Stimulated activated CD8-positive, alpha-beta memory T cell treated with anti-CD3 and anti-CD28 coated beads, Interleukin-2, amount 100 ng/mL, for 48 hours (primary cell): ENCODE results near the gene LPIN1.
"Not testable (repeated sequence)": the region's sequence is repeated elsewhere in the genome, so short reads cannot be mapped to it uniquely, and the experiment has no call there.

Experiments used
- DNase-seq, 2 donors: peaks; one replicate each; pipeline ENCODE4 v3.0.0-alpha.2; 2020; ENCODE audit warnings: low read depth in 2 of 2

Gene LPIN1

GRCh38 chr2:11715987-11716652, 30.3 kb upstream of the LPIN1 start:
- DNase-seq, result no peak

- no peak for DNase-seq
Measured at GRCh38 chr2:11716689-11717321, 29.6 kb upstream of the LPIN1 start.

- no peak for DNase-seq
Measured at GRCh38 chr2:11717623-11718022, 28.8 kb upstream of the LPIN1 start.

- DNase-seq, result no peak
Measured at GRCh38 chr2:11718606-11719005, 27.8 kb upstream of the LPIN1 start.

- no peak for DNase-seq
Measured at GRCh38 chr2:11719230-11719977, 27.0 kb upstream of the LPIN1 start.

GRCh38 chr2:11720752-11721151, 25.7 kb upstream of the LPIN1 start:
- DNase-seq, result no peak

- DNase-seq, result no peak
Measured at GRCh38 chr2:11722292-11723060, 24.0 kb upstream of the LPIN1 start.

GRCh38 chr2:11723061-11723371, 23.4 kb upstream of the LPIN1 start:
- DNase-seq, result no peak

GRCh38 chr2:11724151-11724550, 22.3 kb upstream of the LPIN1 start:
- DNase-seq, result no peak

GRCh38 chr2:11726384-11726783, 20.0 kb upstream of the LPIN1 start:
- DNase-seq, result no peak

- DNase-seq, result no peak
Measured at GRCh38 chr2:11729362-11730212, 16.8 kb upstream of the LPIN1 start.

GRCh38 chr2:11731214-11731984, 15.0 kb upstream of the LPIN1 start:
- not testable (repeated sequence) for DNase-seq

GRCh38 chr2:11732587-11732986, 13.8 kb upstream of the LPIN1 start:
- DNase-seq, result no peak

GRCh38 chr2:11737852-11738251, 8.6 kb upstream of the LPIN1 start:
- DNase-seq, result not testable (repeated sequence)

GRCh38 chr2:11738589-11739436, 7.6 kb upstream of the LPIN1 start:
- DNase-seq, result no peak

GRCh38 chr2:11740723-11741122, 5.7 kb upstream of the LPIN1 start:
- DNase-seq, result no peak

GRCh38 chr2:11742317-11742701, 4.1 kb upstream of the LPIN1 start:
- no peak for DNase-seq

- no peak for DNase-seq
Measured at GRCh38 chr2:11742702-11743357, 3.6 kb upstream of the LPIN1 start.

GRCh38 chr2:11743366-11743765, 3.1 kb upstream of the LPIN1 start:
- no peak for DNase-seq
